ENCODE measurements around the gene NOC2L. TPM values are rescaled to one million over a fixed set of nuclear protein-coding genes. Genes with fewer than 3 reads are reported as not detected.
"Not testable (repeated sequence)": the region's sequence is repeated elsewhere in the genome, so short reads cannot be mapped to it uniquely, and the experiment has no call there.

NOC2L gene
- total and polyA plus RNA-seq, 9 donors = 39.8 to 49.9 (median 45.5) TPM

DNA sequence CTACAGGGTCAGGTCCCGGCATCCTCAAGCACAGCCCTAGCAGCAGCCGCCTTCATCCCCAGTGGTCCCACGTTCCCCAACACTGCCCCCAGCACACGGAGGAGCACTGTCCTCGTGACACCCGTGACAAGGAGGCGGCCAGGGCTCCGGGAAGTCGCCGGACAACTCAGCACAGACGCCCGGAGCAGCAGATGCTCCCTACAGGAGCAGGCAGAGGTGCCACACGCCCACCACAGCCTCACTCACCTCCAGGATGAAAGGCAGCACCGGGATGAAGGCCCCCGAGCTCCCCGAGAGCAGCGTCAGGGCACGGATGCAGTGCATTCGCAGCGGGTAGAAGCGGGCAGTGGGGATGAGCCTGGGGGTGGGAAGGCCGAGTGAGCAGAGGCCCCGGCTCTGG, 8.2 kb downstream of the NOC2L start:
- no peak for DNase-seq
- Histone ChIP-seq H3K4me3 (ENCODE audit: low read length) (no peak overlapping the region), H3K27ac (ENCODE audit: low read length) (no peak overlapping the region), H3K27me3 (ENCODE audit: control insufficient read depth, insufficient read depth, low read length) (no peaks in the 10 kb centered on the region), H3K36me3 (ENCODE audit: control insufficient read depth, insufficient read depth, low read length) (peaks cover 89% of the 10 kb centered on the region), H3K9me3 (replicated peaks; ENCODE audit: control insufficient read depth, low read depth, low read length) (no peaks in the 10 kb centered on the region), H3K4me1 (ENCODE audit: control insufficient read depth, insufficient read depth, low read length) (no peaks in the 10 kb centered on the region)
- WGBS (ENCODE audit: insufficient coverage) = 98% methylated on average over 6 of the region's 23 CpGs

DNA sequence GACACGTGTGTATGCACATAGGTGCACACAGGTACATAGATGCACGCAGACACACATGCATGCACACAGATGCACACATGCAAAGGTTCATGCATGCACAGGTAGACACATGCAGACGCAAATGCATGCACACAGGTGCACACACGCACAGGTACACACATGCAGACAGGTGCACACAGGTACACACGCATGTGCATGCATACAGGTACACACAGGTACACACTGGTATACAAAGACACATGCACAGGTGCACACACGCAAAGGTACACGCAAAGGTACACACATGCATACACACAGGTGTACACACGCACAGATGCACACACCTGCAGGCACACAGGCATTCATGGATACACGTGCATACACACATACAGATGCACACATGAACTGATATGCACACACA, 8.8 kb downstream of the NOC2L start:
- Histone ChIP-seq H3K27ac (ENCODE audit: low read length) (no peak overlapping the region), H3K27me3 (ENCODE audit: control insufficient read depth, insufficient read depth, low read length) (no peaks in the 10 kb centered on the region), H3K36me3 (ENCODE audit: control insufficient read depth, insufficient read depth, low read length) (peaks cover 91% of the 10 kb centered on the region), H3K4me1 (ENCODE audit: control insufficient read depth, insufficient read depth, low read length) (peaks cover under 1% of the 10 kb centered on the region), H3K4me3 (ENCODE audit: low read length) (no peak overlapping the region), H3K9me3 (replicated peaks; ENCODE audit: control insufficient read depth, low read depth, low read length) (no peaks in the 10 kb centered on the region)
- WGBS (ENCODE audit: insufficient coverage) = 96% methylated on average over 8 of the region's 9 CpGs
- DNase-seq = no peak

- DNase-seq = no peak
- 82% methylated on average over 12 of the region's 15 CpGs for WGBS (ENCODE audit: insufficient coverage)
These were observed 11.1 kb downstream of the NOC2L start for GRCh38 chr1:947958-948357.

GRCh38 chr1:946811-947210, 12.2 kb downstream of the NOC2L start:
- H3K4me3 ChIP-seq (ENCODE audit: low read length); H3K9me3 ChIP-seq (replicated peaks; ENCODE audit: control insufficient read depth, low read depth, low read length); DNase-seq; H3K27ac ChIP-seq (ENCODE audit: low read length): not testable (repeated sequence)
- peaks cover 19% of the 10 kb centered on the region for H3K27me3 ChIP-seq (ENCODE audit: control insufficient read depth, insufficient read depth, low read length)
- H3K4me1 ChIP-seq (ENCODE audit: control insufficient read depth, insufficient read depth, low read length) = peaks cover 30% of the 10 kb centered on the region
- H3K36me3 ChIP-seq (ENCODE audit: control insufficient read depth, insufficient read depth, low read length) = peaks cover 64% of the 10 kb centered on the region
- WGBS (ENCODE audit: insufficient coverage) = 81% methylated on average over 8 of the region's 13 CpGs

More at GRCh38 chr1:947958-948357, 11.1 kb downstream of the NOC2L start:
- Histone ChIP-seq H3K27me3 (ENCODE audit: control insufficient read depth, insufficient read depth, low read length) (peaks cover 12% of the 10 kb centered on the region), H3K4me1 (ENCODE audit: control insufficient read depth, insufficient read depth, low read length) (peaks cover 22% of the 10 kb centered on the region), H3K27ac (ENCODE audit: low read length) (no peak overlapping the region), H3K9me3 (replicated peaks; ENCODE audit: control insufficient read depth, low read depth, low read length) (no peaks in the 10 kb centered on the region), H3K36me3 (ENCODE audit: control insufficient read depth, insufficient read depth, low read length) (peaks cover 74% of the 10 kb centered on the region), H3K4me3 (ENCODE audit: low read length) (no peak overlapping the region)

- Histone ChIP-seq H3K4me1 (ENCODE audit: control insufficient read depth, insufficient read depth, low read length) (peaks cover 38% of the 10 kb centered on the region), H3K9me3 (replicated peaks; ENCODE audit: control insufficient read depth, low read depth, low read length) (no peaks in the 10 kb centered on the region), H3K27ac (ENCODE audit: low read length) (no peak overlapping the region), H3K27me3 (ENCODE audit: control insufficient read depth, insufficient read depth, low read length) (peaks cover 27% of the 10 kb centered on the region), H3K36me3 (ENCODE audit: control insufficient read depth, insufficient read depth, low read length) (peaks cover 55% of the 10 kb centered on the region), H3K4me3 (ENCODE audit: low read length) (no peak overlapping the region)
- 78% methylated on average over 28 of the region's 29 CpGs for WGBS (ENCODE audit: insufficient coverage)
- DNase-seq = no peak
These were observed 13.1 kb downstream of the NOC2L start for GRCh38 chr1:945688-946556.

DNA sequence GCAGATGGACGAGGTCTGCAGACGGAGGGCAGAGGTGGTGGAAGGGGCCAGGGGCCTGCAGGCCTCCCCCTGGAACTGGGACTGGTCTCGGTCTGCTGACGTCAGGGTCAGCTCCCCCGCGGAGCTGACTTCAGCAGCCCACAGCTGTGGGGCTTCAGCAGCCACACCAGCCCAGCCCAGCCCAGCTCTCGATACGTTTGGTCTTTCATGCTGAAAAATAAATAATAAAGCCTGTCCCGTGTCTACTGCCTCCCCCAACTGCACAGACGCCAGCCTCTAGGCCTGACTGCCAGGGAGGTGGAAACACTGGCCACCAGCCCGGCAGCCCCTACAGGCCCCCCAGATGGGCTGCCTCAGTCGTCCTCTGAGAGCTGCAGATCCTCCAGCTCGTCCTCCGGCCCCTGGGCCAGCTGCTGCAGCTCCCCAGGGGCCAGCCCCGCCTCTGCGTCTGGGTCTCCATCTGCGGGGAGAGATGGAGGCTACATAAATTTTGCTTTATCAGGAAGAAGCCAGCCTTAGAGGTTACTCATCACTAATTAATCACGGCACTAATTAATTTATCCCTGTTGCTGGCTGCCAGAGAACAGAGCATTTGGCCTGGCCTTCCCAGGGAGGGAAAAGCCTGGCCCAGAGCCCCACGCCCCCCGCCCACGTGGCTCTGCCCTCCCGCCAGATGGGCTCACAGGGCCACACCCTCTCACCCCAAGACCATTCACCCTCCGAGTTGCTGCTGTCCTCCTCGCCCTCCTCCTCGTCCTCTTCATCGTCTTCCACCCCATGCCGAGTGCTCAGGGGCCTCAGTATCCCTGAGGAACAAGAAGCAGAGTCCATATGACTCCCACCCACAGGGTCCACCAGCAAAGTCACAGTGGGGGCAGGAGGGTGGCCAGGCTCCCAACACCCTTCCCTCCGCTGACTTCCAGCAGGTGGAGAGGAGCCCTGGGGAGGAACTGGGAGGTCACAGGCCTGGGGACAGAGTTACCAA, 14.4 kb downstream of the NOC2L start:
- Histone ChIP-seq H3K36me3 (ENCODE audit: control insufficient read depth, insufficient read depth, low read length) (peaks cover 42% of the 10 kb centered on the region), H3K4me1 (ENCODE audit: control insufficient read depth, insufficient read depth, low read length) (peaks cover 48% of the 10 kb centered on the region), H3K4me3 (ENCODE audit: low read length) (no peak overlapping the region), H3K9me3 (replicated peaks; ENCODE audit: control insufficient read depth, low read depth, low read length) (no peaks in the 10 kb centered on the region), H3K27ac (ENCODE audit: low read length) (peak overlapping the region; percentile 29), H3K27me3 (ENCODE audit: control insufficient read depth, insufficient read depth, low read length) (peaks cover 38% of the 10 kb centered on the region)
- DNase-seq = peak; percentile 75
- 21% methylated on average over 16 of the region's 28 CpGs for WGBS (ENCODE audit: insufficient coverage)

- H3K4me3 ChIP-seq (ENCODE audit: low read length) = no peak overlapping the region
- peaks cover 56% of the 10 kb centered on the region for H3K4me1 ChIP-seq (ENCODE audit: control insufficient read depth, insufficient read depth, low read length)
- H3K27me3 ChIP-seq (ENCODE audit: control insufficient read depth, insufficient read depth, low read length) = peaks cover 47% of the 10 kb centered on the region
- peaks cover 33% of the 10 kb centered on the region for H3K36me3 ChIP-seq (ENCODE audit: control insufficient read depth, insufficient read depth, low read length)
- WGBS (ENCODE audit: insufficient coverage) = 79% methylated on average over 10 of the region's 27 CpGs
- no peak for DNase-seq
- no peaks in the 10 kb centered on the region for H3K9me3 ChIP-seq (replicated peaks; ENCODE audit: control insufficient read depth, low read depth, low read length)
- H3K27ac ChIP-seq (ENCODE audit: low read length) = peak overlapping the region; percentile 29
These were observed 15.3 kb downstream of the NOC2L start for GRCh38 chr1:943545-944340.

GRCh38 chr1:942864-943533, 16.1 kb downstream of the NOC2L start:
- DNase-seq = peak; percentile 64
- H3K4me3 ChIP-seq (ENCODE audit: low read length) = no peak overlapping the region
- peaks cover 25% of the 10 kb centered on the region for H3K36me3 ChIP-seq (ENCODE audit: control insufficient read depth, insufficient read depth, low read length)
- H3K27me3 ChIP-seq (ENCODE audit: control insufficient read depth, insufficient read depth, low read length) = peaks cover 54% of the 10 kb centered on the region
- peaks cover 61% of the 10 kb centered on the region for H3K4me1 ChIP-seq (ENCODE audit: control insufficient read depth, insufficient read depth, low read length)
- WGBS (ENCODE audit: insufficient coverage) = 15% methylated on average over 16 of the region's 27 CpGs
- H3K9me3 ChIP-seq (replicated peaks; ENCODE audit: control insufficient read depth, low read depth, low read length) = no peaks in the 10 kb centered on the region
- no peak overlapping the region for H3K27ac ChIP-seq (ENCODE audit: low read length)

DNA sequence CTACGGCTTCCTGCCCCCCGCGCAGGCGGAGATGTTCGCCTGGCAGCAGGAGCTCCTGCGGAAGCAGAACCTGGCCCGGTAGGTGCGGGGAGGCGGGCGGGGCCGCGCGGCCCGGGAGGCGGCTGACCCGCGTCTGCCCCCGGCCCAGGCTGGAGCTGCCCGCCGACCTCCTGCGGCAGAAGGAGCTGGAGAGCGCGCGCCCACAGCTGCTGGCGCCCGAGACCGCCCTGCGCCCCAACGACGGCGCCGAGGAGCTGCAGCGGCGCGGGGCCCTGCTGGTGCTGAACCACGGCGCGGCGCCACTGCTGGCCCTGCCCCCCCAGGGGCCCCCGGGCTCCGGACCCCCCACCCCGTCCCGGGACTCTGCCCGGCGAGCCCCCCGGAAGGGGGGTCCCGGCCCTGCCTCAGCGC, 16.6 kb downstream of the NOC2L start:
- no peak overlapping the region for H3K4me3 ChIP-seq (ENCODE audit: low read length)
- peaks cover 60% of the 10 kb centered on the region for H3K27me3 ChIP-seq (ENCODE audit: control insufficient read depth, insufficient read depth, low read length)
- WGBS (ENCODE audit: insufficient coverage) = 1% methylated on average over 47 of the region's 48 CpGs
- no peaks in the 10 kb centered on the region for H3K9me3 ChIP-seq (replicated peaks; ENCODE audit: control insufficient read depth, low read depth, low read length)
- H3K4me1 ChIP-seq (ENCODE audit: control insufficient read depth, insufficient read depth, low read length) = peaks cover 61% of the 10 kb centered on the region
- DNase-seq = no peak
- H3K36me3 ChIP-seq (ENCODE audit: control insufficient read depth, insufficient read depth, low read length) = peaks cover 20% of the 10 kb centered on the region
- no peak overlapping the region for H3K27ac ChIP-seq (ENCODE audit: low read length)

All from muscle of leg (tissue), 11 donors.